ENCODE data around the gene ASCL2.

Gene ASCL2

DNA sequence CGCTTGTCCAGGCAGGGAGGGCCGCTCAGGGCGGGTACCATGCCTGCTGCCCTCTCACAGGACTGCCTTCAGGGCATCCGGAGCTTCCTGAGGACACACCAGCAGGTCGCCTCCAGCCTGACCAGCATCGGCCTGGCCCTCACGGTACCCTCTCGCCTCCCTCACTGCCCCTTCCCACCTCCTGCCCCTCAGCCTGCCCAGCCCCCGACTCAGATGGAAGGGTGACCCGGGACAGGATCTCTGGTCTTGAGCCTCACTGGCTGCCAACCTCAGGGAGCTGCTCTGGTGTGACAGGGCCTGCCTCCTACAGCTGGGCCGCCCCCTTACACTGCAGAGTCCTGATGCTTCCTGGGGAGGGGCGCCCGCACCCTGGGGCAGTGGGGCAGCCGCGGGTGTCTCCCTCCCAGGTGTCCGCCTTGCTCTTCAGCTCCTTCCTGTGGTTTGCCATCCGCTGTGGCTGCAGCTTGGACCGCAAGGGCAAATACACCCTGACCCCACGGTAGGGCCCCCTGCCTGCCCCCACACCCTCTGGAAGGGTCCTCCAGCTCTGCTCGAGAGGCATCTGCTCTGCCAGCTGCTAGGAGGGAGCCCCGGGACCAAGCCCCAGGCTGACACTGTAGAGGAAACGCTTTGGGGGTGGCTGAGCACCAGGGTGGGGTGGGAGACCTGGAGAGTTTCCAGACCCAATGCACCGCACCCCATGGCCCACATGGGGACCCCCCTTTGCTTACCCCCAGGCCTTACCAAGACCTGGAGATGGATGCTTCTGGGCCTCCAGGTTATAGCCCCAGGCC, 46.0 kb upstream of the ASCL2 start:
- FAIRE-seq (no peak), DNase-seq (ENCODE audit: insufficient read length, low spot score) (no peak)
- TF ChIP-seq, protein P1, sequence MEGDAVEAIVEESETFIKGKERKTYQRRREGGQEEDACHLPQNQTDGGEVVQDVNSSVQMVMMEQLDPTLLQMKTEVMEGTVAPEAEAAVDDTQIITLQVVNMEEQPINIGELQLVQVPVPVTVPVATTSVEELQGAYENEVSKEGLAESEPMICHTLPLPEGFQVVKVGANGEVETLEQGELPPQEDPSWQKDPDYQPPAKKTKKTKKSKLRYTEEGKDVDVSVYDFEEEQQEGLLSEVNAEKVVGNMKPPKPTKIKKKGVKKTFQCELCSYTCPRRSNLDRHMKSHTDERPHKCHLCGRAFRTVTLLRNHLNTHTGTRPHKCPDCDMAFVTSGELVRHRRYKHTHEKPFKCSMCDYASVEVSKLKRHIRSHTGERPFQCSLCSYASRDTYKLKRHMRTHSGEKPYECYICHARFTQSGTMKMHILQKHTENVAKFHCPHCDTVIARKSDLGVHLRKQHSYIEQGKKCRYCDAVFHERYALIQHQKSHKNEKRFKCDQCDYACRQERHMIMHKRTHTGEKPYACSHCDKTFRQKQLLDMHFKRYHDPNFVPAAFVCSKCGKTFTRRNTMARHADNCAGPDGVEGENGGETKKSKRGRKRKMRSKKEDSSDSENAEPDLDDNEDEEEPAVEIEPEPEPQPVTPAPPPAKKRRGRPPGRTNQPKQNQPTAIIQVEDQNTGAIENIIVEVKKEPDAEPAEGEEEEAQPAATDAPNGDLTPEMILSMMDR (IDR thresholded peaks at IDR 0.05; ENCODE audit: insufficient read depth, missing control alignments) = no peak

DNA sequence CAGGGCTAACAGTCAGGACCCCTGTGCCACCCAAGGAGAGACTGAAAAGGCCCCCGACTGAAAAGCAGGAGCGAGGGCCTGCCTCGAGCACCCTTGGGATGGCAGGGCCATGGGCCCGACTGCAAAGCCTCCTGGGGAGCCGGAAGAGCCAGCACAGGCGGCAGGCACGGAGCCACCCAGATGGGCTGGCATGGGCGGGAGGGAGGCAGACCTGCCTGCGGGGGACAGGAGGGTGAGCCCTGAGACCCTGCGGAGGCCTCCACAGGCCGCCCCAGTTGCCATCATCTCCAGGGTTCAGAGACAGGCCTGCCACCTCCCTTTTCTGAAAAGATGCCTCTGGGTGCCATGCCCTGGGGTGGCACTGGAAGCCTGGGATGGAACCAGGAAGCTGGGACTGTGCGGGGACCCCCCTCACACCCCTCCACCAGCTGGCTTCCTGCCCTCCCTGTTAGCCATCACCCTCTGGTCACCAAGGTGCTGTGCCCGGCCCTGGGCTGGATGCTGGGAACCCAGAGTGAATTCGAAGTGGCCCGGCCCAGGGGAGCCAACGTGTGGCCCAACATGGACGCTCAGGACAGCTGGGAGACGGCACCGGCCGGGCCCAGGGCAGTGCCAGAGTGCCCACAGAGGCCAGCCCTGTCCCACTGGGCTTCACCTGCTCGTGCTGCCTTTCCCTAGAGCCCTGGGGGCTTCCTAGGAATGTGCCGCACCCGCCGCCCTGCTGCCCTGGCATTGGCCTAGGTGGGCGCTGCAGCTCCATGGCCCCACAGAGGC, 45.2 kb upstream of the ASCL2 start:
- DNase-seq (ENCODE audit: insufficient read length, low spot score) = no peak
- TF ChIP-seq, protein P1 (IDR thresholded peaks at IDR 0.05; ENCODE audit: insufficient read depth, missing control alignments) = no peak
- FAIRE-seq = no peak

DNA sequence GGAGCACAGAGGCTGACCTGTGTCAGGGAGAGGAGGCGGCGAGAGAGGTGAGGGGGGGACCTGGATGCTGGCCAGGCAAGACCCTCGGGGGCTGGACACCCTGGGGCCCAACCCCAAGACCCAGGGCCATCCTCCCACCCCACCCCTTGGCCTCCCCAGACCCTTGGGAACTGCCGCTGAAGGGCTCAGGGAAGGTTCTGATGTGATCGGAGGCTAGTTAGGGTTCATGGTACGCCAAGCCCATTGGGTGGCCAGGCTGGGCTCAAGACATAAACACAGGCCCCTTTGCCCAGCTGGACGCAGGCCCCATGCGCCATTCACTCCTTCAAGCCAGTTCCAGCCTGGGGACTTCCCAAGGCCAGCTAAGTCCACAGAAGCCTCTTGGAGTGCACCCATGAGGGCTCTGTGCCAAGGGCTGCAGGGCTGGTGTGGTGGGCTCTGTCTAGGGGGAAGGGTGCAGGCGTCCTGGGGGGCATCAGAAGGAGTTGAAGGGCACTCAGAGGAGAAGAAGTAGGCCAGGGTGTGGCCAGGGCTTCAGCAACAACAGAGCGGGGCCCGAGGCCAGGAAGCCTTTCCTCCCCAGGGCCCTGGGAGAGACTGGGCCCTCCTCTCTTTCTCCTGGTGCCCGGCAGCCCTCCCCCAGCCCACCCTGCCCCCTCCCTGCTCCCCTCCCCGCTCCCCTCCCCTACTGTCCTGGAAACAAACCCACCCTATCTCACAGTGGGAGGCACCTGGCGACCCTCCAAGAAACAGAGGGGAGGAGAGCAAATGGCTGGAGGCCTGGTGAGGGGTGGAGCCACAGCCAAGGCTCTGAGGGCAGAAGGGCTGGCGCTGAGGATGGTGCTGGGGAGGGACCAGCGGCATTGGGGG, 44.4 kb upstream of the ASCL2 start:
- TF ChIP-seq, protein P1 (IDR thresholded peaks at IDR 0.05; ENCODE audit: insufficient read depth, missing control alignments) = no peak
- FAIRE-seq (no peak), DNase-seq (ENCODE audit: insufficient read length, low spot score) (no peak)

DNA sequence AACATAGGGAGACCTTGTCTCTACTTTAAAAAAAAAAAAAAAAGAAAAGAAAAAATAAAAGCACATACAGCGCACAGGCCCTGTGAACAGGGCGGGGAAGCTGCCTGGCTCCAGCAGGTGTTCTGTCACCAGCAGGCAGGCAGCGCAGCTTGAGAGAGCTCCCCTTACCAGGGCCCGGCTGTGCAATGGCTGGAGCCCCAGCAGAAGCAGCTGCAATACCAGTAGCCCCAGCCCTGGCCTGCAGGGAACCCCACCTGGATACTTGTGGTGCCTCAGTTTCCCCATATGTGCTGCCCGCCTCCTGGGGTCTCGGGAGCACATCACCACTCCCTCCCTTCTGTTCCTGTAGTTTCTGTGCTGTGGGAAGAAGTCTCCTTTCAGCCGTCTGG, 43.7 kb upstream of the ASCL2 start:
- TF ChIP-seq, protein P1 (IDR thresholded peaks at IDR 0.05; ENCODE audit: insufficient read depth, missing control alignments) = no peak
- FAIRE-seq (no peak), DNase-seq (ENCODE audit: insufficient read length, low spot score) (no peak)

DNA sequence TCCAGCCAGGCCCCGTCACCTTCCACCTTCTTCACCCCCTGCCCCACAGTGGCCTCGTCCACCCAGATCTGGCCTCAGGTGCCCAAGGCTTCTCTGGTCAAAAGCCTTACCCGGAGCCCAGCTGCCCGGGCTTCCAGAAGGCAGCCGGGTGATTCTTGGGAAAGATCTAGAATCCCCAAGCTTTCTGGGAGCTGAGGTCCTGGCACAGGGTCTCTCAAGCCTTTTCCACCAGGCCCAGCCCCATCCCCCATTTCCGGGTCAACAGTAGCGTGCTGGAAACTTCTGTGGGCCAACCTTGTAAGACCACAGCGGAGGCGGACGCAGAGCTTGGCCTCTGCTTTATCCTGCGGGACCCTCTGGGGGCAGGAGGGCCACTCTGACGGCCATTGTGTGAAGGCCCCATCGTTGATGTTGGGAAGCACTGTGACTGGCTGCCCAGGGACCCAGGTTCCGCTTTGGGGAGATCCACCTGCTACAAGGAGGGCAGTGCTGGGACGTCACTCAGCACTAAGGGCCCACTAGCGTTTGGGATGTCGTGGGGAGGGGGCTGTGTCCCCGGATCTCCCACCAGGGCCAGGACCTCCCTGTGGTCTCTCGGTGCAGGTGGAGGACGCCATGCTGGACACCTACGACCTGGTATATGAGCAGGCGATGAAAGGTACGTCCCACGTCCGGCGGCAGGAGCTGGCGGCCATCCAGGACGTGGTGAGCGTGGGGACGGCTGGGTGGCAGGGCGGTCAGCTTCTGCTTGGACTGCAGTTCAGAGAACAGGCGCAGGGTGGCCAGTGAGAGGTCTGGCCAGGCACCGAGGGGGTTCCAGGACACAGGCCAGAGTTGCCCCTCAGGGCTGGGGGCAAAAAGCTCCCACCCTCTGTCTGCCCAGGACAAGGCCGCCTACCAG, 42.9 kb upstream of the ASCL2 start:
- FAIRE-seq (no peak), DNase-seq (ENCODE audit: insufficient read length, low spot score) (no peak)
- TF ChIP-seq, protein P1 (IDR thresholded peaks at IDR 0.05; ENCODE audit: insufficient read depth, missing control alignments) = no peak
